ENCODE results near the gene RTTN. TPM values are rescaled to one million over a fixed set of nuclear protein-coding genes. Genes with fewer than 3 reads are reported as not detected.
A peak's percentile ranks its signal among the peaks of the same experiment; 100 is the strongest.

Gene RTTN
- total and polyA plus RNA-seq, 9 of the 15 experiments (the other 6 are each of a cell fraction or from before 2014, with no cell fraction given), result 3.1 to 18.3 (median 10.6) TPM

DNA sequence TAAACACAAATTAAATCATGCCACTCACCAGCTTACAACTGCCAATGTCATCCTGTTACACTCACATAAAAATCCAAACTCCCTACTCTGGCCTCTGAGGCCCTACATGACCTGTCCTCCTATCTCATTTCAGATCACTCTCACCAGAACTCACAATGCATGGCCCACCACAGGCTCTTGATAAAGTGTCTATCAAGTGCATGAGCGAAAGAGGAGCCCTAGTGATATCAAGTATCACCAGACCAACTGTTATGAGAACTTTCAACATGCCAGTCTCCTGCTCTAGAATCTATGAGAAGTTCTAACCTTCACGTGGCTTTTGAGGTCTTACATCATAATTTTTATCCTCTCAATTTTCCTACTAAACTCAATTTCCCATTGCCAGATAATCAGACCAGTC, 181.4 kb downstream of the RTTN start (continued):
- TF ChIP-seq TRIM24 (IDR thresholded peaks at IDR 0.05), result peak in 1 of 2 experiments; percentile 33; a peak in 1 of 4 replicates
- TF ChIP-seq MEIS2 (IDR thresholded peaks at IDR 0.05; ENCODE audit: partially characterized antibody), result peak; percentile 15
- TF ChIP-seq TCF3 (CRISPR knock-in tag; IDR thresholded peaks at IDR 0.05), result peak; percentile 54

DNA sequence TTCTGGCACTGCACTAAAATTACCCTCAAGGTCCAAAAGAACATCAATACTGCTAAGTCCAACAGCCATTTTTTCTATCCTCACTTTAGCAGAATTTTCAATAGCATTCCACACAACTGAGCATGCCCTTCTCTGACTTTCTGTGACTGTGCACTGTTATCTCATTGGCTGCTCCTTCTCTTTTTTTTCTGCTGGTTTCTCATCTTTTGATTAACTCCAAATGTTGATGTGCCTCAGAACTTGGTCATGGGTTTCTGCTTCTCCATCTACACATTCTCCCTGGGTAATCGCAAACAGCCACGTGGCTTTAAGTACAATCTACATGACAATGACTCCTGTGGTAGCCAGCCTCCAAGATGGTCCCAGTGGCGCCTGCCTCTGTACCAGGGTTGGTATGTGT, 182.9 kb downstream of the RTTN start:
- Histone ChIP-seq H3K27me3 (ENCODE audit: control insufficient read depth in 2 of 2, insufficient read depth in 2 of 2, low read length in 2 of 2) (no peaks in the 10 kb centered on the region), H3K4me2 (ENCODE audit: insufficient read depth, low read length) (no peak overlapping the region), H3K9me1 (ENCODE audit: control insufficient read depth, insufficient read depth, low read length) (no peaks in the 10 kb centered on the region), H4K20me1 (replicated peaks; ENCODE audit: control insufficient read depth, insufficient read depth, low read length) (no peaks in the 10 kb centered on the region), H3K27ac (ENCODE audit: extremely low read depth, low read depth, low read length) (no peak overlapping the region), H3K79me2 (ENCODE audit: control insufficient read depth, insufficient read depth, low read length) (no peaks in the 10 kb centered on the region), H3K9ac (ENCODE audit: insufficient read depth in 1 of 2, low read depth in 2 of 2, low read length in 2 of 2) (no peak overlapping the region), H3K9me3 (replicated peaks; ENCODE audit: control insufficient read depth, insufficient read depth, low read depth, low read length) (no peaks in the 10 kb centered on the region; the same call in 1 of the 2 replicates), H3K4me3 (no peak overlapping the region), H3K36me3 (ENCODE audit: control insufficient read depth, insufficient read depth, low read length) (peaks cover 17% of the 10 kb centered on the region; the same call in 2 of the 3 replicates), H3K4me1 (replicated peaks in 1 of 2; ENCODE audit: control insufficient read depth in 2 of 2, insufficient read depth in 2 of 2, low read length in 2 of 2) (peaks cover 0 to 28% of the 10 kb centered on the region in 2 experiments; a peak in 3 of 5 replicates), H2AFZ (ENCODE audit: low read depth, low read length) (no peak overlapping the region)
- TF ChIP-seq, protein P1, sequence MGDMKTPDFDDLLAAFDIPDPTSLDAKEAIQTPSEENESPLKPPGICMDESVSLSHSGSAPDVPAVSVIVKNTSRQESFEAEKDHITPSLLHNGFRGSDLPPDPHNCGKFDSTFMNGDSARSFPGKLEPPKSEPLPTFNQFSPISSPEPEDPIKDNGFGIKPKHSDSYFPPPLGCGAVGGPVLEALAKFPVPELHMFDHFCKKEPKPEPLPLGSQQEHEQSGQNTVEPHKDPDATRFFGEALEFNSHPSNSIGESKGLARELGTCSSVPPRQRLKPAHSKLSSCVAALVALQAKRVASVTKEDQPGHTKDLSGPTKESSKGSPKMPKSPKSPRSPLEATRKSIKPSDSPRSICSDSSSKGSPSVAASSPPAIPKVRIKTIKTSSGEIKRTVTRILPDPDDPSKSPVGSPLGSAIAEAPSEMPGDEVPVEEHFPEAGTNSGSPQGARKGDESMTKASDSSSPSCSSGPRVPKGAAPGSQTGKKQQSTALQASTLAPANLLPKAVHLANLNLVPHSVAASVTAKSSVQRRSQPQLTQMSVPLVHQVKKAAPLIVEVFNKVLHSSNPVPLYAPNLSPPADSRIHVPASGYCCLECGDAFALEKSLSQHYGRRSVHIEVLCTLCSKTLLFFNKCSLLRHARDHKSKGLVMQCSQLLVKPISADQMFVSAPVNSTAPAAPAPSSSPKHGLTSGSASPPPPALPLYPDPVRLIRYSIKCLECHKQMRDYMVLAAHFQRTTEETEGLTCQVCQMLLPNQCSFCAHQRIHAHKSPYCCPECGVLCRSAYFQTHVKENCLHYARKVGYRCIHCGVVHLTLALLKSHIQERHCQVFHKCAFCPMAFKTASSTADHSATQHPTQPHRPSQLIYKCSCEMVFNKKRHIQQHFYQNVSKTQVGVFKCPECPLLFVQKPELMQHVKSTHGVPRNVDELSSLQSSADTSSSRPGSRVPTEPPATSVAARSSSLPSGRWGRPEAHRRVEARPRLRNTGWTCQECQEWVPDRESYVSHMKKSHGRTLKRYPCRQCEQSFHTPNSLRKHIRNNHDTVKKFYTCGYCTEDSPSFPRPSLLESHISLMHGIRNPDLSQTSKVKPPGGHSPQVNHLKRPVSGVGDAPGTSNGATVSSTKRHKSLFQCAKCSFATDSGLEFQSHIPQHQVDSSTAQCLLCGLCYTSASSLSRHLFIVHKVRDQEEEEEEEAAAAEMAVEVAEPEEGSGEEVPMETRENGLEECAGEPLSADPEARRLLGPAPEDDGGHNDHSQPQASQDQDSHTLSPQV (IDR thresholded peaks at IDR 0.05), result 0 out of 2 replicates have a peak, but pooled peaks have one; percentile 31
- TF ChIP-seq MAZ (CRISPR knock-in tag; conservative IDR thresholded peaks at IDR 0.05 in 1 of 2, IDR thresholded peaks at IDR 0.05 in 1 of 2) (no peak), PTRF (tag; IDR thresholded peaks at IDR 0.05) (0 out of 2 replicates have a peak, but pooled peaks have one; percentile 8)
- TF ChIP-seq, protein P2, sequence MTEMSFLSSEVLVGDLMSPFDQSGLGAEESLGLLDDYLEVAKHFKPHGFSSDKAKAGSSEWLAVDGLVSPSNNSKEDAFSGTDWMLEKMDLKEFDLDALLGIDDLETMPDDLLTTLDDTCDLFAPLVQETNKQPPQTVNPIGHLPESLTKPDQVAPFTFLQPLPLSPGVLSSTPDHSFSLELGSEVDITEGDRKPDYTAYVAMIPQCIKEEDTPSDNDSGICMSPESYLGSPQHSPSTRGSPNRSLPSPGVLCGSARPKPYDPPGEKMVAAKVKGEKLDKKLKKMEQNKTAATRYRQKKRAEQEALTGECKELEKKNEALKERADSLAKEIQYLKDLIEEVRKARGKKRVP (CRISPR knock-in tag; IDR thresholded peaks at IDR 0.05), result no peak
- POLR2A ChIA-PET, result no interaction called here
- in situ Hi-C loops (cut with MboI), result no loop called here
- BruUV-seq (replicated peaks), result no TSS peak
- intact Hi-C loops (cut with micrococcal nuclease), result no loop called here
- CTCF ChIA-PET (ENCODE audit: low intra/inter-chr PET ratio), result no interaction called here
- 90% methylated on average over 3 of the region's 3 CpGs for WGBS (ENCODE audit: insufficient coverage, low coverage, missing lambda C conversion rate)
- DNase-seq (ENCODE audit: extremely low read depth in 1 of 4, low spot score in 3 of 4) (no peak), ATAC-seq (no peak), FAIRE-seq (no peak)
